ENCODE measurements around the gene TESK2.
"Not testable (repeated sequence)": the region's sequence is repeated elsewhere in the genome, so short reads cannot be mapped to it uniquely, and the experiment has no call there.

Gene TESK2

GRCh38 chr1:45407629-45408287 lies 83.2 kb downstream of the TESK2 start:
- no peak for DNase-seq

- no peak for DNase-seq
These were observed 85.3 kb downstream of the TESK2 start for GRCh38 chr1:45405636-45406035.

- DNase-seq: no peak
These were observed 87.2 kb downstream of the TESK2 start for GRCh38 chr1:45403718-45404117.

- DNase-seq: no peak
These were observed 87.7 kb downstream of the TESK2 start for GRCh38 chr1:45403298-45403697.

- no peak for DNase-seq
These were observed 89.4 kb downstream of the TESK2 start for GRCh38 chr1:45401524-45401923.

- no peak for DNase-seq
These were observed 90.9 kb downstream of the TESK2 start for GRCh38 chr1:45400049-45400448.

- no peak for DNase-seq
These were observed 93.7 kb downstream of the TESK2 start for GRCh38 chr1:45397285-45397684.

GRCh38 chr1:45395582-45395981 lies 95.4 kb downstream of the TESK2 start:
- no peak for DNase-seq

GRCh38 chr1:45395051-45395450 lies 95.9 kb downstream of the TESK2 start:
- DNase-seq: no peak

- DNase-seq: no peak
These were observed 96.6 kb downstream of the TESK2 start for GRCh38 chr1:45394342-45394741.

GRCh38 chr1:45393718-45394302 lies 97.2 kb downstream of the TESK2 start:
- no peak for DNase-seq

GRCh38 chr1:45386219-45386618 lies 104.7 kb downstream of the TESK2 start:
- no peak for DNase-seq

- DNase-seq: no peak
These were observed 105.7 kb downstream of the TESK2 start for GRCh38 chr1:45385302-45385701.

GRCh38 chr1:45384213-45384612 lies 106.8 kb downstream of the TESK2 start:
- DNase-seq: not testable (repeated sequence)

- no peak for DNase-seq
These were observed 107.8 kb downstream of the TESK2 start for GRCh38 chr1:45383191-45383590.

- no peak for DNase-seq
These were observed 109.7 kb downstream of the TESK2 start for GRCh38 chr1:45381243-45381642.

- no peak for DNase-seq
These were observed 110.2 kb downstream of the TESK2 start for GRCh38 chr1:45380730-45381129.

- no peak for DNase-seq
These were observed 110.8 kb downstream of the TESK2 start for GRCh38 chr1:45380125-45380524.

- DNase-seq: no peak
These were observed 111.4 kb downstream of the TESK2 start for GRCh38 chr1:45379524-45379923.

GRCh38 chr1:45378184-45378583 lies 112.8 kb downstream of the TESK2 start:
- no peak for DNase-seq

- DNase-seq: no peak
These were observed 115.6 kb downstream of the TESK2 start for GRCh38 chr1:45375104-45376090.

GRCh38 chr1:45373573-45373972 lies 117.4 kb downstream of the TESK2 start:
- DNase-seq: no peak

GRCh38 chr1:45370575-45370974 lies 120.4 kb downstream of the TESK2 start:
- no peak for DNase-seq

- DNase-seq: no peak
These were observed 125.9 kb downstream of the TESK2 start for GRCh38 chr1:45365051-45365450.

Data from right hindlimb (tissue), 1 donor.